ENCODE results near the gene TFR2.

Gene TFR2

GRCh38 chr7:100649826-100650565, 8.6 kb upstream of the TFR2 start:
- DNase-seq, result no peak

- DNase-seq, result no peak
Measured at GRCh38 chr7:100642534-100642907, 1.2 kb upstream of the TFR2 start.

- no peak for DNase-seq
Measured at GRCh38 chr7:100641860-100642533, 645 bp upstream of the TFR2 start.

- no peak for DNase-seq
Measured at GRCh38 chr7:100640517-100641440, 573 bp downstream of the TFR2 start.

GRCh38 chr7:100639995-100640516, 1.3 kb downstream of the TFR2 start:
- no peak for DNase-seq

- peak; percentile 59 to 66 for DNase-seq
Measured at GRCh38 chr7:100632951-100633717, 8.2 kb downstream of the TFR2 start.

- DNase-seq, result no peak
Measured at GRCh38 chr7:100630066-100630465, 11.3 kb downstream of the TFR2 start.

- DNase-seq, result peak; percentile 39 to 55
Measured at GRCh38 chr7:100629117-100629716, 12.1 kb downstream of the TFR2 start.

- no peak for DNase-seq
Measured at GRCh38 chr7:100627238-100627549, 14.2 kb downstream of the TFR2 start.

- peak; percentile 84 to 87 for DNase-seq
Measured at GRCh38 chr7:100626530-100627237, 14.7 kb downstream of the TFR2 start.

GRCh38 chr7:100626055-100626454, 15.3 kb downstream of the TFR2 start:
- DNase-seq, result no peak

- DNase-seq, result no peak
Measured at GRCh38 chr7:100623951-100624824, 17.2 kb downstream of the TFR2 start.

GRCh38 chr7:100621554-100621953, 19.8 kb downstream of the TFR2 start:
- no peak for DNase-seq

GRCh38 chr7:100620804-100621203, 20.5 kb downstream of the TFR2 start:
- no peak for DNase-seq

- DNase-seq, result no peak
Measured at GRCh38 chr7:100620239-100620638, 21.1 kb downstream of the TFR2 start.

- no peak for DNase-seq
Measured at GRCh38 chr7:100614308-100614861, 27.0 kb downstream of the TFR2 start.

GRCh38 chr7:100613412-100614175, 27.8 kb downstream of the TFR2 start:
- DNase-seq, result peak; percentile 52 to 53

GRCh38 chr7:100612730-100613390, 28.5 kb downstream of the TFR2 start:
- no peak for DNase-seq

All from Kasumi-1 (cell line).